Ovary (tissue), 9 donors: ENCODE measurements around the gene MRFAP1L1. TPM values are rescaled to one million over a fixed set of nuclear protein-coding genes. Genes with fewer than 3 reads are reported as not detected.

ENCODE experiments used
- DNase-seq, 5 donors: peaks; one replicate each; pipeline ENCODE4 v3.0.0-alpha.2; 2019 to 2020
- H3K27ac ChIP-seq, 2 donors: fragments of 200-600 bp; one replicate each; pipeline versions ENCODE4 v1.5.1 to v1.8.0; 2019 to 2022
- H3K27me3 ChIP-seq: fragments of 200-600 bp; one replicate; pipeline ENCODE4 v1.8.0; 2022
- H3K36me3 ChIP-seq: fragments of 200-600 bp; sonication (generic); one replicate; pipeline ENCODE4 v1.5.1; 2019
- H3K4me1 ChIP-seq: one replicate; pipeline ENCODE4 v1.8.1; 2013; ENCODE audit warnings: mild to moderate bottlenecking, moderate library complexity; ENCODE audit not compliant: insufficient read depth
- H3K4me3 ChIP-seq: fragments of 200-600 bp; sonication (generic); one replicate; pipeline ENCODE4 v1.5.1; 2017
- H3K9me3 ChIP-seq, 2 donors: fragments of 200-600 bp in 1 of 2; sonication (generic) in 1 of 2; one replicate each; pipeline versions ENCODE4 v1.5.1 to v1.8.1; 2013 to 2019; ENCODE audit warnings: mild to moderate bottlenecking in 1 of 2, moderate library complexity in 1 of 2
- CTCF ChIP-seq, 3 donors: fragments of 450-650 bp in 2 of 3; fragments of 200-600 bp in 1 of 3; IDR thresholded peaks; one replicate each; pipeline versions ENCODE4 v1.5.1 to v1.8.0; 2016 to 2022; ENCODE audit warnings: antibody characterized with exemption in 3 of 3, mild to moderate bottlenecking in 1 of 3
- EP300 ChIP-seq: sonication (generic); formaldehyde crosslinking; IDR thresholded peaks from one replicate; pipeline ENCODE4 v1.6.1; 2017; ENCODE audit warnings: antibody characterized with exemption
- POLR2A ChIP-seq: fragments of 450-650 bp; IDR thresholded peaks from one replicate; pipeline ENCODE4 v1.6.1; 2017; ENCODE audit warnings: antibody characterized with exemption, mild to moderate bottlenecking, moderate library complexity
- WGBS, 3 donors: extraction: QIAGEN DNeasy Blood & Tissue Kit in 1 of 3; methylation state at CpG; one replicate each; pipeline versions ENCODE4 v1.1.5 to v1.1.7; 2013 to 2017; 5-methylcytosine and 5-hydroxymethylcytosine counted together
- intact Hi-C, 4 donors: fragments of 100-400 bp; cut with DNase I; formaldehyde crosslinking; loops; one replicate each; pipeline versions ENCODE4 v1.11.0 to v1.15.1; 2022 to 2023
- polyA plus RNA-seq, 2 donors: library from polyadenylated mRNA; stranded (reverse); fragments of 200-250 nt in 1 of 2; fragments of 350-450 nt in 1 of 2; fragmentation: Illumina TruSeq in 1 of 2; extraction: RNeasy Lipid Tissue Mini Kit (QIAGEN cat#74804) in 1 of 2; gene quantifications; one replicate each; pipeline ENCODE4 v1.2.3, GENCODE V29; 2013 to 2014
- total RNA-seq, 7 donors: library from RNA; depleted of rRNA in 2 of 7; stranded (reverse); fragments of >200 nt in 2 of 7; fragmentation: NEBNext Ultra II Directional in 3 of 7; extraction: Animal tissue kit (Norgen Biotek cat#: 25700) in 3 of 7; gene quantifications; one replicate each; pipeline versions ENCODE4 v1.1.0 to v1.2.4, GENCODE V29; 2016 to 2023
- donor health status: DM: no; HTN: no; CAD: no; lungs with moderate emphysema.
- donor health status: DM: no; HTN: no; CAD: no.
- donor health status: Bipolar disorder and iron deficiency.
- donor health status: DM: yes; HTN: yes; CAD: no.
- donor health status: DM: no; HTN: no; CAD: no.
- donor health status: DM: yes; HTN: yes; CAD: no.

MRFAP1L1 gene
- total and polyA plus RNA-seq, 9 donors = 59.3 to 80.6 (median 65.3) TPM

- intact Hi-C loops = loop anchor here (2.0 to 10.0 kb wide), 5 partner anchors 62 to 355 kb away; partner anchors contain the start of gene KIAA0232 (in 1 of the 4)
- TF ChIP-seq POLR2A = no peak
- no peak for TF ChIP-seq EP300
- peak; percentile 77 to 95 (median 92) for TF ChIP-seq CTCF (IDR thresholded peaks at IDR 0.05)
- Histone ChIP-seq H3K27me3 (no peaks in the 10 kb centered on the region), H3K4me1 (peaks cover 7% of the 10 kb centered on the region), H3K4me3 (no peak overlapping the region), H3K36me3 (no peaks in the 10 kb centered on the region), H3K9me3 (no peaks in the 10 kb centered on the region), H3K27ac (no peak overlapping the region)
- DNase-seq = peak; percentile 85 to 94 (median 89)
- 4 to 6% (median 5%) methylated on average over 14 of the region's 14 CpGs for WGBS, 3 donors
Observed at GRCh38 chr4:6720202-6720699, 10.6 kb upstream of the MRFAP1L1 start.

GRCh38 chr4:6719611-6720179 is 10.0 kb upstream of the MRFAP1L1 start:
- TF ChIP-seq CTCF (IDR thresholded peaks at IDR 0.05) = no peak
- intact Hi-C loops = loop anchor here (2.0 to 10.0 kb wide), 6 partner anchors 63 to 355 kb away; partner anchors contain the start of genes KIAA0232 (in 1 of the 4) and MRFAP1 (in 1 of the 4)
- Histone ChIP-seq H3K27ac (no peak overlapping the region), H3K27me3 (no peaks in the 10 kb centered on the region), H3K9me3 (no peaks in the 10 kb centered on the region), H3K36me3 (no peaks in the 10 kb centered on the region), H3K4me1 (peaks cover 7% of the 10 kb centered on the region), H3K4me3 (no peak overlapping the region)
- WGBS, 3 donors = 54 to 63% (median 54%) methylated on average over 8 of the region's 8 CpGs
- no peak for DNase-seq

GRCh38 chr4:6718932-6719610 is 9.4 kb upstream of the MRFAP1L1 start:
- H3K4me1 ChIP-seq = peaks cover 7% of the 10 kb centered on the region
- H3K4me3 ChIP-seq = no peak overlapping the region
- no peaks in the 10 kb centered on the region for H3K36me3 ChIP-seq
- no peak overlapping the region for H3K27ac ChIP-seq
- no peaks in the 10 kb centered on the region for H3K27me3 ChIP-seq
- TF ChIP-seq POLR2A = no peak
- no peak for TF ChIP-seq EP300
- no peak for TF ChIP-seq CTCF (IDR thresholded peaks at IDR 0.05)
- intact Hi-C loops = loop anchor here in 1 of 4 donors (10.0 kb wide), 1 partner anchor 74 kb away; the partner anchor contains the start of gene MRFAP1
- no peak for DNase-seq
- no peaks in the 10 kb centered on the region for H3K9me3 ChIP-seq
- WGBS, 3 donors = 70 to 77% (median 74%) methylated on average over 7 of the region's 7 CpGs

- H3K9me3 ChIP-seq = no peaks in the 10 kb centered on the region
- intact Hi-C loops = loop anchor here in 2 of 4 donors (2.0 to 10.0 kb wide), 2 partner anchors 72 to 352 kb away; partner anchors contain the start of genes GRPEL1 (in 1 of the 2) and MRFAP1 (in 1 of the 2)
- H3K36me3 ChIP-seq = no peaks in the 10 kb centered on the region
- peak overlapping the region; percentile 74 for H3K4me3 ChIP-seq
- WGBS, 3 donors = 14 to 19% (median 16%) methylated on average over 7 of the region's 7 CpGs
- H3K27me3 ChIP-seq = no peaks in the 10 kb centered on the region
- DNase-seq = no peak
- peaks cover 7% of the 10 kb centered on the region for H3K4me1 ChIP-seq
- H3K27ac ChIP-seq = peak overlapping the region in 1 of 2 donors; percentile 95
- TF ChIP-seq EP300 (no peak), POLR2A (no peak), CTCF (IDR thresholded peaks at IDR 0.05) (no peak)
Observed at GRCh38 chr4:6716958-6717655, 7.4 kb upstream of the MRFAP1L1 start.
